ENCODE measurements around the gene NCF1.
A peak's percentile ranks its signal among the peaks of the same experiment; 100 is the strongest.
"Not testable (repeated sequence)": the region's sequence is repeated elsewhere in the genome, so short reads cannot be mapped to it uniquely, and the experiment has no call there.

NCF1 gene

DNA sequence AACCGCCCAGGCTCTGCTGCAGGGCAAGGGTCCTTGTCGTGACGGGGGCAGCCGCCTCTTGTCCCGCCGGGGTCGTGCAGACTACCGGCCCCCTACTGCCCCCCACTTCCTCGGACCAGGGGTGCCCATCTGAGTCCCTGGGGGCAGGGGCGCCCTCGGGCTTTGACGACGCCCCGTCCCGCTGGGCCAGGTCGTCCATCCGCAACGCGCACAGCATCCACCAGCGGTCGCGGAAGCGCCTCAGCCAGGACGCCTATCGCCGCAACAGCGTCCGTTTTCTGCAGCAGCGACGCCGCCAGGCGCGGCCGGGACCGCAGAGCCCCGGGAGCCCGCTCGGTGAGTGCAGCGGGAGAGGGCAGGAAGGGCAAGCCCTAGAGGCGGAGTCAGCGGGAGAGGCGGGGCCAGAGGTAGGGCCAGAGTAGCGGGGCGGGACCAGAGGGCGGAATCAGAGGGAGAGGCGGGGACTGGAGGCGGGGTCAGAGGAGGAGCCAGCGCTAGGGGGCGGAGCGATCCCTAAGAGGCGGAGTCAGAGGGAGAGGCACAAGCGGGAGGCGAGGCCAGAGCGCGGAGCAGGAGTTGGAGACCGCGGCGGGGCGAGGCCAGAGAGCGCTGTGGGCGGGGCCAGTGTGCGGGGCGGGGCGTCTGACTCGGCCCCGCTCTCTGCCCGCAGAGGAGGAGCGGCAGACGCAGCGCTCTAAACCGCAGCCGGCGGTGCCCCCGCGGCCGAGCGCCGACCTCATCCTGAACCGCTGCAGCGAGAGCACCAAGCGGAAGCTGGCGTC is 14.7 kb downstream of the NCF1 start:
- DNase-seq (ENCODE audit: low spot score) = peak; percentile 93

DNA sequence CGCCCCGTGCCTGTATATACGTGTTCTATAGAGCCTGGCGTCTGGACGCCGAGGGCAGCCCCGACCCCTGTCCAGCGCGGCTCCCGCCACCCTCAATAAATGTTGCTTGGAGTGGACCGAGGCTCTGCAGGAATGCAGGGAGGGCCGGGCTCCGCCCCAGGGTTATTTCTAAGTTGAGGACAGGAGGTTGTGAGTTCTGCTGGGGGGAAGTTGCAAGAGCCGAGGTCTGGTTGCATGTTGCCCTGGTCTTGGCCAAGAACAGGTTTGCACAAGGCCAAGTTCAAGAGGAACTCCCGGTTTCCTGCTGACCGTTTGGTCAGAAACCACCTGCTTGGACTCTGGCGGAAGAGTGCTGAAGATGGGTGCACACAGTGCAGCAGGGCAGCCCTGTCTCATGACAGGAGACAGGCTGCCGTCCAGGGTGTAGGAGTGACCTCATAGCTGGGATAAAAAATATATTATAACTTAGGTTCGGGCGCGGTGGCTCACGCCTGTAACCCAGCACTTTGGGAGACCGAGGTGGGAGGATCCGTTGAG is 15.5 kb downstream of the NCF1 start:
- DNase-seq (ENCODE audit: low spot score) = not testable (repeated sequence)

DNA sequence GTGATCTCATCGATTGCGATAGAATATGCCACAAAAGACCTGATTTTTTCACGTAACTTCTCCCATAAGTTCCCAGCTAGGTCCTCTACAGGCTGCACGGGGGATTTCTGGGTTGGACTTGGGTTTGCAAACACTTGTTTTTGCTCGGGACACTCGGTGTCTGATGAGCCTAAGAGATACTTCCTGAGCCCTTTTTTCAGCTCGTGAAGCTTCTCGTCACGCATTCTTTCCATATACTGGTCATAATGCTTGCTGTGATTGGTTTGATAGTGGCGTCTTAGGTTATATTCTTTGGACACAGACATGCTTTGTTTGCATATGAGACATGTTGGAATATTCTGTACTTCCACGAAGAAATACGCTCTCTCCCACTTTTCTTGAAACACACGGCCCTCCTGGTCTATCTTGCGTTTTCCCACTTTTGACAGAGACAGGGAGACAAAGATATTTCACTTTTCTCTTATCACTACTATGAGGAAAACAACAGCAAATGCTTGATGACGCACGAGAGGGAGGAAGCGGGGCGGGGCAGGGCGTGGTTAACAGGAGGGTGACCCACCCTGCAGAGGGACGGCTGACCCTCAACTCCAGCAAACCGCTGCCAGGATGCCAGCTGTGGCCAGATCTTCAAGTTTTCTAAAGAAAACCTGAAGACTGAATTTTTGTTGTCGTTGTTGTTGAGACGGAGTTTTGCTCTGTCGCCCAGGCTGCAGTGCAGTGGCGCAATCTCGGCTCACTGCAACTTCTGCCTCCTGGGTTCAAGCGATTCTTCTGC is 24.2 kb downstream of the NCF1 start:
- not testable (repeated sequence) for DNase-seq (ENCODE audit: low spot score)

DNA sequence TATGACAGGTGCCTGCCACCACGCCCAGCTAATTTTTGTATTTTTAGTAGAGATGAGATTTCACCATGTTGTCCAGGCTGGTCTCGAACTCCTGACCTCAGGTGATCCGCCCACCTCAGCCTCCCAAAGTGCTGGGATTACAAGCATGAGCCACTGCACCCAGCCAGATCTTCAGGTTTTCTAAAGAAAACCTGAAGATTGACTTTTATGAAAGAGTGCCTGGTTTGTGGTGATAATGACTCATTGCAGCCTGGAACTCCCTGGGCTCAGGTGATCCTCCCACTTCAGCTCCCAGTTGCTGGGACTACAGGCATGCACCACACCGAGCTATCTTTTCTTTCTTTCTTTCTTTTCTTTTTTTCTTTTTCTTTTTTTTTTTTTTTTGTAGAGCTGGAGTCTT is 24.8 kb downstream of the NCF1 start:
- DNase-seq (ENCODE audit: low spot score) = not testable (repeated sequence)

DNA sequence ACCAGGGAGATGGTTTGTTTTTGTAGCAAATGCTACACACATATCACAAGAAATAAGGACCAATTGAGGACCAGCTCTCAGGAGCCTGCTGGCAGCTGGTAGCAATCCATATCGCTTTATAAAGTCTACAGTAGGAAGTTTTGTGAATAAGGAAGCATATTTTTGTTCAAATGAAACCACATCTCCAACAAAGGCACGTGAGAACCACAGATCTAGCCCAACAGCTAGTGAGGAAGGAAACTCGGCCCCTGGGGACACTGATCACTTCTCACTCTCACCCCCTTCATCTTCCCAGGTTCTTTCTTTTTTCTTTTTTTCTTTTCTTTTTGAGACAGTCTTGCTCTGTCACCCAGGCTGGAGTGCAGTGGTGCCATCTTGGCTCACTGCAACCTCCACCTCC is 42.1 kb downstream of the NCF1 start:
- DNase-seq (ENCODE audit: low spot score) = not testable (repeated sequence)

DNA sequence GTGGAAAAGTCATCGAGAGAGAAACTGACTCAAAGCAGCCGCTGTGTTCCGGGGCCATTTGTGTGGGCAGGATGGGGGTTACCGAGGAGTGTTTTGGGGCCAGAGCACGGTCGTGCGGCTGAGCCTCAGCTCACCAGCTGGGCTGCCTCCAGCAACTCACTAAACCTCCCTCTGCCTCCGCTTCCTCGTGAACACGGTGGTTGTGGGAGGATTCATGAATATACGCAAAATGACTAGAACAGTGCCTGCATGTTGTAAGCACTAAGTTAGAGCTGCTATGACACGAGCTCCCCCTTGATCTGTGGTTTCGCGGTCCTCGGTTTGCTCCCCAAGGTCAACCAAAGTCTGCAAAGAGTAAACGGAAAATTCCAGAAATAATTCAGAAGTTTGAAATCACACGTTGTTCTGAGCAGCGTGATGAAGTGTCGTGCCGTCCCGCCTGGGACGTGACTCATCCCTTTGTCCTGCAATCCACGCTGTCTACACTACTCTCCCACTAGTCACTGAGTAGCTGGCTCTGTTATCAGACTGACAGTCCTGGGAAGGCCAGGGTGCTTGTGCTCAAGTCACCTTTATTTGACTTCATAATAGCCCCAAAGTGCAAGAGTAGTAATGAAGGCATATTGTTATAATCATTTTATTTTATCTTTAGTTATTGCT is 46.5 kb downstream of the NCF1 start:
- not testable (repeated sequence) for DNase-seq (ENCODE audit: low spot score)

DNA sequence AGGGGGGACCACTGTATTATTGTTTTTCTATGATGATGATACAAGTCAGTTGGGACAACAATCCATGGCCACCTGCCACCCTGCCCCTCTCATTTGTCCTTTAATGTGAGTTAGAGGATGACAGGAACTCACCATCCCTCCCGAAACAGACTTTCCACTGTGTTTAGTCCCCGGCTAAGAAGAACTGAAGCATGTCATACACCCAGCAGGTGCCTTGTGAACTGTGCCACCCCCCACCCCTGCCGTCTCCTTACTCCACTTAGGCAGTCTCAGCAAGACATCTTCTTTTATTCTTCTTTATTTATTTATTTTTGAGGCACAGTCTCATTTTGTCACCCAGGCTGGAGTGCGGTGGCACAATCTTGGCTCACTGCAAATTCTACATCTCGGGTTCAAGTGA is 47.4 kb downstream of the NCF1 start:
- not testable (repeated sequence) for DNase-seq (ENCODE audit: low spot score)

DNA sequence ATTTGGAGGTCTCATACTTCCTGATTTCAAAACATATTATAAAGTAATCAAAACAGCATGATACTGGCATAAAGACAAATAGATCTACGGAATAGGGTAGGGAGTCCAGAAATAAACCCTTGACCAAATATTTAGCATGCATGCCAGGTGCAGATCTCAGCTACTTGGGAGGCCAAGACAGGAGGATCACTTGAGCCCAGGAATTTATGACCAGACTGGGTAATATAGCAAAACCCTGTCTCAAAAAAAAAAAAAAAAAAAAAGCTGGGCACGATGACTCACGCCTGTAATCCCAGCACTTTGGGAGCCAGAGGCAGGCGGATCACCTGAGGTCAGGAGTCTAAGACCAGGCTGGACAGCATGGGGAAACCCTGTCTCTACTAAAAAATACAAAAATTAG is 56.1 kb downstream of the NCF1 start:
- not testable (repeated sequence) for DNase-seq (ENCODE audit: low spot score)

DNA sequence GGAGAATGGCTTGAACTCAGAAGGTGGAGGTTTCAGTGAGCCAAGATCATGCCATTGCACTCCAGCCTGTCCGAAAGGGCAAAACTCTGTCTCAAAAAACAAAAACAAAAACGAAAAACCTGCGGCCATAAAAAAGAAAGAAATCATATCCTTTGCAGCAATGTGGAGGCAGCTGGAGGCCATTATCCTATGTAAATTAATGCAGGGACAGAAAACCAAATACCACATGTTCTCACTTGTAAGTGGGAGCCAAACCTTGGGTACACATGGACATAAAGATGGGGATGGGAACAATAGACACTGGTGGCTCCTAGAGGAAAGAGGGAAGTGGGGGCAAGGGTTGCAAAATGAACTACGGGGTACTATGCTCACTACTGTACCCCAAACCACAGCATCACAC is 56.6 kb downstream of the NCF1 start:
- DNase-seq (ENCODE audit: low spot score) = not testable (repeated sequence)
